Stomach (tissue), 9 donors: ENCODE measurements around the gene EMC6. TPM values are rescaled to one million over a fixed set of nuclear protein-coding genes. Genes with fewer than 3 reads are reported as not detected.

Experiments used
- DNase-seq, 2 donors: peaks; one replicate each; pipeline versions ENCODE4 v3.0.0 to v3.0.0-alpha.2; 2013 to 2019
- H3K27ac ChIP-seq, 5 donors: fragments of 200-600 bp in 4 of 5; sonication (generic) in 4 of 5; one replicate each; pipeline ENCODE4 v1.5.1; 2013 to 2019; ENCODE audit warnings: mild to moderate bottlenecking in 1 of 5, moderate library complexity in 1 of 5
- H3K27me3 ChIP-seq, 3 donors: fragments of 200-600 bp; sonication (generic); one replicate each; pipeline ENCODE4 v1.5.1; 2017 to 2019; ENCODE audit warnings: mixed run types in 1 of 3
- H3K36me3 ChIP-seq, 4 donors: fragments of 200-600 bp; sonication (generic); 1 replicate in 3 of 4; 2 replicates in 1 of 4; pipeline ENCODE4 v1.5.1; 2016 to 2019
- H3K4me1 ChIP-seq, 4 donors: fragments of 200-600 bp; sonication (generic); one replicate each; pipeline ENCODE4 v1.5.1; 2016 to 2019
- H3K4me3 ChIP-seq, 4 donors: fragments of 200-600 bp; sonication (generic) in 3 of 4; one replicate each; pipeline ENCODE4 v1.5.1; 2016 to 2019; ENCODE audit warnings: mild to moderate bottlenecking in 1 of 4
- H3K9me3 ChIP-seq, 4 donors: fragments of 200-600 bp; sonication (generic); one replicate each; pipeline ENCODE4 v1.5.1; 2016 to 2019
- EP300 ChIP-seq: sonication (generic); formaldehyde crosslinking; IDR thresholded peaks from one replicate; pipeline ENCODE4 v1.6.1; 2017; ENCODE audit warnings: antibody characterized with exemption
- POLR2A ChIP-seq, 4 donors: fragments of 450-650 bp; IDR thresholded peaks; one replicate each; pipeline ENCODE4 v1.6.1; 2016; ENCODE audit warnings: antibody characterized with exemption in 4 of 4, control low read depth in 2 of 4, mild to moderate bottlenecking in 1 of 4, moderate library complexity in 1 of 4
- POLR2AphosphoS5 ChIP-seq, 3 donors: sonication (generic); formaldehyde crosslinking; IDR thresholded peaks; one replicate each; pipeline ENCODE4 v1.6.1; 2016; ENCODE audit warnings: antibody characterized with exemption in 3 of 3
- WGBS, 5 donors: extraction: QIAGEN DNeasy Blood & Tissue Kit in 3 of 5; methylation state at CpG; one replicate each; pipeline versions ENCODE4 v1.1.5 to v1.1.7; 2013 to 2018; 5-methylcytosine and 5-hydroxymethylcytosine counted together
- intact Hi-C: fragments of 100-400 bp; cut with DNase I; formaldehyde crosslinking; loops from one replicate; pipeline ENCODE4 v1.15.1; 2023; ENCODE audit warnings: low total_unique reads
- polyA plus RNA-seq, 3 donors: library from polyadenylated mRNA; stranded (reverse); fragments of 200-250 nt; gene quantifications; one replicate each; pipeline ENCODE4 v1.2.3, GENCODE V29; 2013
- total RNA-seq, 5 donors: library from RNA; depleted of rRNA; stranded (reverse); fragments of >200 nt; gene quantifications; one replicate each; pipeline versions ENCODE4 v1.1.0 to v1.2.3, GENCODE V29; 2014 to 2016
- TF ChIP-seq, protein P1 (sequence below), 7 experiments: fragments of 450-650 bp in 4 of 7; fragments of 200-600 bp in 3 of 7; sonication (generic) in 3 of 7; IDR thresholded peaks; one replicate each; pipeline ENCODE4 v1.5.1; 2016 to 2019; ENCODE audit warnings: antibody characterized with exemption in 7 of 7, control low read depth in 2 of 7, mild to moderate bottlenecking in 1 of 7
- donor health status: healthy with polysubstance abuse.
- donor health status: Bipolar disorder and iron deficiency.
- donor health status: healthy.

EMC6 gene
- total and polyA plus RNA-seq, 8 donors: 2.6 to 75.6 (median 44.4) TPM; not detected in 2

DNA sequence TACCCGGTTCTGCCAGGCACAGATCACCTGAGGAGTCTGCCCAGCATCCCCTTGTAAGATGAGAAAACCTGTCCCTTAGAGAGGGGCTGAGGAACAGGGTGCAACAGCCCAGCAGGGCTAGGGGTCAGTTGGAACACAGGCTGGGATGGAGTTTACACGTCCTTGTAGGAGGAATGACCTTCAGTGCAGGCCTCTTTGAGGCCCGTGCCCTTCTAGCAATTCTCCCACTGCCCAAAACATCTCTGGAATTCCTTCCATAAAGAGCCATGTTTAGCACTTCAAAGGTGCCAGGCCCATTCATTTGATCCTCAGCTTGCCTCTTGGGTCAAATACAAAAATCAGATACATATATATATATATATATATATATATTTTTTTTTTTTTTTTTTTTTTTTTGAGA, 27.6 kb upstream of the EMC6 start:
- Histone ChIP-seq H3K4me3 (no peak overlapping the region), H3K36me3 (peaks cover 0 to 54% (median 32%) of the 10 kb centered on the region in 4 donors), H3K27me3 (no peaks in the 10 kb centered on the region), H3K9me3 (no peaks in the 10 kb centered on the region), H3K27ac (peak overlapping the region; percentile 22 to 72 (median 62)), H3K4me1 (peaks cover 4 to 48% (median 34%) of the 10 kb centered on the region in 4 donors)
- WGBS, 5 donors: 56 to 82% (median 67%) methylated on average over 3 of the region's 3 CpGs
- TF ChIP-seq POLR2AphosphoS5 (IDR thresholded peaks at IDR 0.05) (no peak), EP300 (no peak), POLR2A (IDR thresholded peaks at IDR 0.05) (no peak)
- TF ChIP-seq, protein P1, sequence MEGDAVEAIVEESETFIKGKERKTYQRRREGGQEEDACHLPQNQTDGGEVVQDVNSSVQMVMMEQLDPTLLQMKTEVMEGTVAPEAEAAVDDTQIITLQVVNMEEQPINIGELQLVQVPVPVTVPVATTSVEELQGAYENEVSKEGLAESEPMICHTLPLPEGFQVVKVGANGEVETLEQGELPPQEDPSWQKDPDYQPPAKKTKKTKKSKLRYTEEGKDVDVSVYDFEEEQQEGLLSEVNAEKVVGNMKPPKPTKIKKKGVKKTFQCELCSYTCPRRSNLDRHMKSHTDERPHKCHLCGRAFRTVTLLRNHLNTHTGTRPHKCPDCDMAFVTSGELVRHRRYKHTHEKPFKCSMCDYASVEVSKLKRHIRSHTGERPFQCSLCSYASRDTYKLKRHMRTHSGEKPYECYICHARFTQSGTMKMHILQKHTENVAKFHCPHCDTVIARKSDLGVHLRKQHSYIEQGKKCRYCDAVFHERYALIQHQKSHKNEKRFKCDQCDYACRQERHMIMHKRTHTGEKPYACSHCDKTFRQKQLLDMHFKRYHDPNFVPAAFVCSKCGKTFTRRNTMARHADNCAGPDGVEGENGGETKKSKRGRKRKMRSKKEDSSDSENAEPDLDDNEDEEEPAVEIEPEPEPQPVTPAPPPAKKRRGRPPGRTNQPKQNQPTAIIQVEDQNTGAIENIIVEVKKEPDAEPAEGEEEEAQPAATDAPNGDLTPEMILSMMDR (IDR thresholded peaks at IDR 0.05): no peak
- intact Hi-C loops: no loop called here
- DNase-seq: no peak

DNA sequence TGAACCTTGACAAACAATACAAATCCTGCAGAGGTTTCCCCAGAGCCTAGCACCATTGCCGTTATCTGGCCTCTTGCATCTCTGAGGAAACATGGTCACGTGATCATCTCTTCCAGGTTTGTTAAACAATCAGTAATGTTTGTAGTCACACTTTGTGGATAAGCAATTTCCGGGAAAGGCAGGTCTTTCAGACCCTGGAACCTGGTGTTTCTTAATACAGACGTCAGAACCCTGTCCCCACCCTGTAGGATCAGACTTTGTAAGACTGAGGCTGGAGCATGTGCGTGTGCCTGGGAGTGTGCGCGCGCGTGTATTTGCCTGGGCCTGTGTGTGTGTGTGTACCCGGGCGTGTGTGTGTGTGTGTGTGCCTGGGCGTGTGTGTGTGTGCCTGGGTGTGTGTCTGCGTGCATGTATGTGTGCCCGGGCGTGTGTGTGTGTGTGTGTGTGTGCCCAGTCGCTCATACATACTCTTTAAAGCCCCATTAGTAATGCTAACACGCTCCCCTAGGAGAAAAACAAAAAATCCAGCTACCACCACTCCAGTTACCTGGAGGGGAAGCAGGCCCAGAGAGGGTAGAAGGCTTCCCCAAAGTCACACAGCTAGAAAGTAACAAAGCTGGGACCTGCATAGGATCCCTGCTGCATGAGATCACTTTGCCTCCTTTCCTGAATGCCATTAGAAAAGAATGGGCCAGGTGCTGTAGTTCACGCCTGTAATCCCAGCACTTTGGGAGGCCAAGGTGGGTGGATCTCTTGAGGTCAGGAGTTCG, 26.7 kb upstream of the EMC6 start:
- DNase-seq: peak; percentile 42 to 78
- TF ChIP-seq POLR2A (IDR thresholded peaks at IDR 0.05) (no peak), EP300 (no peak), POLR2AphosphoS5 (IDR thresholded peaks at IDR 0.05) (peak in 1 of 3 donors; percentile 79)
- TF ChIP-seq, protein P1 (IDR thresholded peaks at IDR 0.05): no peak
- intact Hi-C loops: no loop called here
- Histone ChIP-seq H3K27ac (peak overlapping the region; percentile 29 to 72 (median 62)), H3K4me1 (peaks cover 4 to 46% (median 31%) of the 10 kb centered on the region in 4 donors), H3K4me3 (no peak overlapping the region), H3K9me3 (no peaks in the 10 kb centered on the region), H3K36me3 (peaks cover 0 to 59% (median 36%) of the 10 kb centered on the region in 4 donors), H3K27me3 (no peaks in the 10 kb centered on the region)
- WGBS, 5 donors: 39 to 73% (median 49%) methylated on average over 19 of the region's 19 CpGs

DNA sequence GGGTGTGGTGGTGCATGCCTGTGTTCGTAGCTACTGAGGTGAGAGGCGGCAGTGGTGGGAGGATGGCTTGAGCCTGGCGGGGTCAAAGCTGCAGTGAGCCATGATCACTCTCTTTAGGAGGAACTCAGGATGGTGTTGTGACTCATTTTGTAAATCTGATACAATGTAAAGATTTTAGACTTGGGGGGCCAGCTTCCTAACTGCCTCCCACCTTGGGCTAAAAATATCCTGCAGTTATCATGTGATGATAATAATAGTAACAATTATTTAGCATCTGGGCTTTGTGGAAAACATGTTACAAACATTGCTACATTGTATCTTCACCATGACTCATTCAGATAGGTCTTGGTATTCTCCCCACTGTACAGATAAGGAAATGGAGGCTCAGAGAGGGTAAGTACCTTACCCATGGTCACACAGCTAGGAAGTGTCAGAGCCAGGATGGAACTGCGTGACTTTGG, 24.7 kb upstream of the EMC6 start:
- Histone ChIP-seq H3K27me3 (no peaks in the 10 kb centered on the region), H3K36me3 (peaks cover 2 to 75% (median 56%) of the 10 kb centered on the region in 4 donors), H3K27ac (no peak overlapping the region), H3K4me3 (no peak overlapping the region), H3K9me3 (no peaks in the 10 kb centered on the region), H3K4me1 (peaks cover 4 to 34% (median 20%) of the 10 kb centered on the region in 4 donors)
- TF ChIP-seq POLR2A (IDR thresholded peaks at IDR 0.05) (no peak), POLR2AphosphoS5 (IDR thresholded peaks at IDR 0.05) (no peak), EP300 (no peak)
- TF ChIP-seq, protein P1 (IDR thresholded peaks at IDR 0.05): no peak
- intact Hi-C loops: no loop called here
- 85 to 95% (median 92%) methylated on average over 4 of the region's 4 CpGs for WGBS, 5 donors
- DNase-seq: no peak

DNA sequence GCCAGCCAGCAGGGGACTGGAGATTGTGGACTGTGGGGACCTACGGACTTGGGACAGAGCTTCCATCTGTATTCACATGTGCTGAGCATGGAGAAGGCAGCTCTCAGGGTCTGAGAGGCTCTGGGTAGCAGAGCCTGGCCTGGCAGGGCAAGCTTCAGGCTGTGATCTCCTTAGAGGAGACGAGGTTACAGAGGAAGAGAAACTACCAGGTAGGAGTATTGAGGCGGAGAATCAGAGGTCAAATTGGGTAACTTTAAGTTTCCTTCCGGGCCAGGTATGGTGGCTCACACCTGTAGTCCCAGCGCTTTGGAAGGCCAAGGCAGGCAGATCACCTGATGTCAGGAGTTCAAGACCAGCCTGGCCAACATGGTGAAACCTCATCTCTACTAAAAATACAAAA, 23.3 kb upstream of the EMC6 start:
- no peaks in the 10 kb centered on the region for H3K27me3 ChIP-seq
- DNase-seq: no peak
- H3K4me1 ChIP-seq: peaks cover 4 to 25% (median 14%) of the 10 kb centered on the region in 4 donors
- intact Hi-C loops: no loop called here
- H3K36me3 ChIP-seq: peaks cover 5 to 82% (median 69%) of the 10 kb centered on the region in 4 donors
- TF ChIP-seq POLR2A (IDR thresholded peaks at IDR 0.05): no peak
- TF ChIP-seq EP300: no peak
- no peak for TF ChIP-seq POLR2AphosphoS5 (IDR thresholded peaks at IDR 0.05)
- TF ChIP-seq, protein P1 (IDR thresholded peaks at IDR 0.05): no peak
- H3K4me3 ChIP-seq: no peak overlapping the region
- H3K9me3 ChIP-seq: no peaks in the 10 kb centered on the region
- WGBS, 5 donors: 55 to 83% (median 82%) methylated on average over 5 of the region's 5 CpGs
- H3K27ac ChIP-seq: no peak overlapping the region
